CD8-positive, alpha-beta memory T cell (primary cell): ENCODE measurements around the gene DFFB. TPM values are rescaled to one million over a fixed set of nuclear protein-coding genes. Genes with fewer than 3 reads are reported as not detected.
A peak's percentile ranks its signal among the peaks of the same experiment; 100 is the strongest.

Experiments used
- CTCF ChIA-PET: fragments of 350-600 bp; sonication (Branson Sonifier 250); formaldehyde crosslinking; loops from one replicate; lab custom pipeline; 2021; ENCODE audit warnings: antibody characterized with exemption; lab: Charles Lee
- POLR2A ChIA-PET: fragments of 350-600 bp; sonication (Branson Sonifier 250); formaldehyde crosslinking; loops from one replicate; lab custom pipeline; 2021; ENCODE audit warnings: antibody characterized with exemption; lab: Charles Lee
- DNase-seq, 5 donors: peaks; one replicate each; pipeline versions ENCODE4 v3.0.0 to v3.0.0-alpha.2; 2020 to 2022; ENCODE audit warnings: mixed read lengths in 1 of 5
- H3K27ac ChIP-seq: one replicate; pipeline ENCODE4 v1.7.0; 2013; ENCODE audit warnings: low read depth, mild to moderate bottlenecking, low read length, moderate library complexity
- H3K27me3 ChIP-seq: 2 replicates; pipeline ENCODE4 v1.7.0; 2013; ENCODE audit warnings: low read length, mild to moderate bottlenecking; ENCODE audit not compliant: insufficient read depth, poor library complexity, severe bottlenecking
- H3K36me3 ChIP-seq: 2 replicates; pipeline ENCODE4 v1.7.0; 2013; ENCODE audit warnings: mild to moderate bottlenecking, low read length, moderate library complexity; ENCODE audit not compliant: insufficient read depth
- H3K4me1 ChIP-seq: 2 replicates; pipeline ENCODE4 v1.7.0; 2013; ENCODE audit warnings: mild to moderate bottlenecking, low read length, moderate library complexity; ENCODE audit not compliant: insufficient read depth
- H3K4me3 ChIP-seq: 2 replicates; pipeline ENCODE4 v1.7.0; 2013; ENCODE audit warnings: mild to moderate bottlenecking, low read length
- H3K9me3 ChIP-seq: 2 replicates; pipeline ENCODE4 v1.7.0; 2013; ENCODE audit warnings: mild to moderate bottlenecking, low read length
- H3K27ac Mint-ChIP-seq, 8 donors: one replicate each; pipeline ENCODE4 v1.8.0; 2020 to 2021; ENCODE audit warnings: mixed read lengths in 8 of 8, mild to moderate bottlenecking in 6 of 8, inconsistent platforms in 3 of 8, moderate library complexity in 3 of 8
- H3K27me3 Mint-ChIP-seq, 2 donors: one replicate each; pipeline ENCODE4 v1.8.0; 2020 to 2021; ENCODE audit warnings: mixed read lengths in 2 of 2, mild to moderate bottlenecking in 1 of 2, moderate library complexity in 1 of 2
- H3K36me3 Mint-ChIP-seq, 3 donors: one replicate each; pipeline ENCODE4 v1.8.0; 2020 to 2021; ENCODE audit warnings: mixed read lengths in 3 of 3, inconsistent platforms in 1 of 3, mild to moderate bottlenecking in 1 of 3
- H3K4me1 Mint-ChIP-seq, 3 donors: one replicate each; pipeline ENCODE4 v1.8.0; 2020 to 2021; ENCODE audit warnings: mixed read lengths in 3 of 3, inconsistent platforms in 1 of 3, mild to moderate bottlenecking in 1 of 3
- H3K4me3 Mint-ChIP-seq, 7 donors: one replicate each; pipeline ENCODE4 v1.8.0; 2020 to 2021; ENCODE audit warnings: mixed read lengths in 7 of 7, mild to moderate bottlenecking in 6 of 7, moderate library complexity in 4 of 7, inconsistent platforms in 2 of 7
- H3K9me3 Mint-ChIP-seq, 5 donors: one replicate each; pipeline ENCODE4 v1.8.0; 2020 to 2022; ENCODE audit warnings: mixed read lengths in 5 of 5, mild to moderate bottlenecking in 3 of 5, moderate library complexity in 2 of 5, inconsistent platforms in 1 of 5
- polyA plus RNA-seq: library from polyadenylated mRNA; unstranded; fragments of 300-500 nt; fragmentation: Illumina TruSeq; gene quantifications from one replicate; pipeline ENCODE4 v1.2.3, GENCODE V29; 2021
- total RNA-seq, 2 experiments: library from RNA; stranded (reverse); gene quantifications; one replicate each; pipeline ENCODE4 v1.2.3, GENCODE V29; 2021

The DFFB gene
- total and polyA plus RNA-seq, 3 experiments from 2014 or later, result 8.3 to 14.6 (median 10.9) TPM

GRCh38 chr1:3851292-3851691 lies 6.0 kb upstream of the DFFB start:
- ChIA-PET POLR2A (interaction anchor here (0.8 kb wide), 1 partner anchor 49 kb away, joined by 3 read pairs; the partner anchor contains the start of gene C1orf174), CTCF (no interaction called here)
- Mint-ChIP-seq H3K36me3 (peaks cover 3 to 58% (median 21%) of the 10 kb centered on the region in 3 donors), H3K9me3 (no peaks in the 10 kb centered on the region), H3K27me3 (no peaks in the 10 kb centered on the region), H3K27ac (no peak overlapping the region), H3K4me1 (peaks cover 12 to 31% (median 25%) of the 10 kb centered on the region in 3 donors), H3K4me3 (no peak overlapping the region)
- H3K4me1 ChIP-seq, result peaks cover 12% of the 10 kb centered on the region
- H3K27ac ChIP-seq, result no peak overlapping the region
- no peak for DNase-seq
- no peaks in the 10 kb centered on the region for H3K27me3 ChIP-seq
- H3K36me3 ChIP-seq, result peaks cover 24% of the 10 kb centered on the region
- no peak overlapping the region for H3K4me3 ChIP-seq
- H3K9me3 ChIP-seq, result no peaks in the 10 kb centered on the region

- Histone ChIP-seq H3K36me3 (peaks cover 21% of the 10 kb centered on the region), H3K9me3 (no peaks in the 10 kb centered on the region), H3K27me3 (no peaks in the 10 kb centered on the region), H3K27ac (no peak overlapping the region), H3K4me3 (no peak overlapping the region), H3K4me1 (peaks cover 13% of the 10 kb centered on the region)
- DNase-seq, result no peak
- no peaks in the 10 kb centered on the region for H3K27me3 Mint-ChIP-seq
- CTCF ChIA-PET, result no interaction called here
- H3K36me3 Mint-ChIP-seq, result peaks cover 0 to 54% (median 15%) of the 10 kb centered on the region in 3 donors
- H3K27ac Mint-ChIP-seq, result no peak overlapping the region
- peaks cover 13 to 33% (median 28%) of the 10 kb centered on the region in 3 donors for H3K4me1 Mint-ChIP-seq
- peak overlapping the region in 1 of 7 donors; percentile 5 for H3K4me3 Mint-ChIP-seq
- no peaks in the 10 kb centered on the region for H3K9me3 Mint-ChIP-seq
- POLR2A ChIA-PET, result interaction anchor here (0.8 kb wide), 1 partner anchor 48 kb away, joined by 3 read pairs; the partner anchor contains the start of gene C1orf174
Measured at GRCh38 chr1:3852091-3852490, 5.2 kb upstream of the DFFB start.

GRCh38 chr1:3852711-3853485 lies 4.4 kb upstream of the DFFB start:
- peaks cover 21% of the 10 kb centered on the region for H3K36me3 ChIP-seq
- H3K27ac ChIP-seq, result no peak overlapping the region
- no peak for DNase-seq
- H3K4me1 Mint-ChIP-seq, result peaks cover 15 to 38% (median 32%) of the 10 kb centered on the region in 3 donors
- H3K27me3 ChIP-seq, result no peaks in the 10 kb centered on the region
- POLR2A ChIA-PET, result no interaction called here
- H3K4me3 Mint-ChIP-seq, result peak overlapping the region in 1 of 7 donors; percentile 71
- H3K9me3 ChIP-seq, result no peaks in the 10 kb centered on the region
- CTCF ChIA-PET, result no interaction called here
- peak overlapping the region in 1 of 8 donors; percentile 54 for H3K27ac Mint-ChIP-seq
- peaks cover 0 to 50% (median 13%) of the 10 kb centered on the region in 3 donors for H3K36me3 Mint-ChIP-seq
- H3K4me1 ChIP-seq, result peaks cover 16% of the 10 kb centered on the region
- no peaks in the 10 kb centered on the region for H3K9me3 Mint-ChIP-seq
- H3K27me3 Mint-ChIP-seq, result no peaks in the 10 kb centered on the region
- no peak overlapping the region for H3K4me3 ChIP-seq

GRCh38 chr1:3857791-3858129 lies 484 bp downstream of the DFFB start:
- Mint-ChIP-seq H3K36me3 (peaks cover 0 to 25% (median 7%) of the 10 kb centered on the region in 3 donors), H3K9me3 (no peaks in the 10 kb centered on the region), H3K4me1 (peaks cover 30 to 58% (median 41%) of the 10 kb centered on the region in 3 donors), H3K27me3 (peaks cover 0 to 3% of the 10 kb centered on the region in 2 donors), H3K27ac (peak overlapping the region in 3 of 8 donors; percentile 36 to 92 (median 75)), H3K4me3 (peak overlapping the region; percentile 24 to 99 (median 96))
- CTCF ChIA-PET, result interaction anchor here (0.7 to 2.4 kb wide), 12 partner anchors 9 to 54 kb away, joined by 3 to 15 read pairs (median 3); partner anchors contain the start of gene C1orf174
- peaks cover 33% of the 10 kb centered on the region for H3K4me1 ChIP-seq
- DNase-seq, result no peak
- H3K36me3 ChIP-seq, result no peaks in the 10 kb centered on the region
- POLR2A ChIA-PET, result interaction anchor here (0.8 to 3.1 kb wide), 2 partner anchors 42 to 62 kb away, joined by 3 to 18 read pairs; partner anchors contain the start of genes C1orf174 and LRRC47
- H3K27me3 ChIP-seq, result no peaks in the 10 kb centered on the region
- H3K9me3 ChIP-seq, result no peaks in the 10 kb centered on the region
- H3K27ac ChIP-seq, result peak overlapping the region; percentile 57
- H3K4me3 ChIP-seq, result peak overlapping the region; percentile 69

- CTCF ChIA-PET, result interaction anchor here (1.0 to 2.4 kb wide), 8 partner anchors 8 to 53 kb away, joined by 3 to 15 read pairs (median 4); partner anchors contain the start of gene C1orf174
- Mint-ChIP-seq H3K4me3 (peak overlapping the region; percentile 80 to 99 (median 96)), H3K27me3 (peaks cover 0 to 3% of the 10 kb centered on the region in 2 donors), H3K9me3 (no peaks in the 10 kb centered on the region), H3K27ac (peak overlapping the region in 4 of 8 donors; percentile 27 to 72 (median 38)), H3K36me3 (peaks cover 0 to 28% (median 7%) of the 10 kb centered on the region in 3 donors), H3K4me1 (peaks cover 30 to 55% (median 35%) of the 10 kb centered on the region in 3 donors)
- Histone ChIP-seq H3K4me3 (peak overlapping the region; percentile 69), H3K36me3 (no peaks in the 10 kb centered on the region), H3K27ac (peak overlapping the region; percentile 57), H3K4me1 (peaks cover 33% of the 10 kb centered on the region), H3K9me3 (no peaks in the 10 kb centered on the region), H3K27me3 (no peaks in the 10 kb centered on the region)
- peak in 1 of 5 donors; percentile 2 for DNase-seq
- POLR2A ChIA-PET, result interaction anchor here (3.1 kb wide), 1 partner anchor 42 kb away, joined by 18 read pairs; the partner anchor contains the start of gene C1orf174
Measured at GRCh38 chr1:3858231-3858981, 1.1 kb downstream of the DFFB start.

GRCh38 chr1:3863231-3863935 lies 6.1 kb downstream of the DFFB start:
- peaks cover 2% of the 10 kb centered on the region for H3K36me3 ChIP-seq
- no peak for DNase-seq
- H3K9me3 ChIP-seq, result no peaks in the 10 kb centered on the region
- no peak overlapping the region for H3K4me3 ChIP-seq
- ChIA-PET POLR2A (no interaction called here), CTCF (interaction anchor here (0.6 kb wide), 1 partner anchor 99 kb away, joined by 3 read pairs; no protein-coding TSS in a partner anchor)
- H3K4me1 Mint-ChIP-seq, result peaks cover 11 to 34% (median 12%) of the 10 kb centered on the region in 3 donors
- no peak overlapping the region for H3K4me3 Mint-ChIP-seq
- H3K27me3 ChIP-seq, result no peaks in the 10 kb centered on the region
- peaks cover 0 to 3% of the 10 kb centered on the region in 2 donors for H3K27me3 Mint-ChIP-seq
- H3K9me3 Mint-ChIP-seq, result no peaks in the 10 kb centered on the region
- H3K27ac Mint-ChIP-seq, result peak overlapping the region in 1 of 8 donors; percentile 33
- H3K27ac ChIP-seq, result no peak overlapping the region
- H3K4me1 ChIP-seq, result peaks cover 13% of the 10 kb centered on the region
- H3K36me3 Mint-ChIP-seq, result peaks cover 0 to 49% (median 11%) of the 10 kb centered on the region in 3 donors

GRCh38 chr1:3864884-3865283 lies 7.6 kb downstream of the DFFB start:
- peaks cover 2 to 20% (median 6%) of the 10 kb centered on the region in 3 donors for H3K4me1 Mint-ChIP-seq
- DNase-seq, result no peak
- no peak overlapping the region for H3K4me3 Mint-ChIP-seq
- no peaks in the 10 kb centered on the region for H3K9me3 Mint-ChIP-seq
- no peaks in the 10 kb centered on the region for H3K4me1 ChIP-seq
- no peaks in the 10 kb centered on the region for H3K27me3 ChIP-seq
- CTCF ChIA-PET, result no interaction called here
- peak overlapping the region in 1 of 8 donors; percentile 31 for H3K27ac Mint-ChIP-seq
- H3K36me3 ChIP-seq, result peaks cover 14% of the 10 kb centered on the region
- no peaks in the 10 kb centered on the region for H3K9me3 ChIP-seq
- POLR2A ChIA-PET, result no interaction called here
- peaks cover 0 to 56% (median 11%) of the 10 kb centered on the region in 3 donors for H3K36me3 Mint-ChIP-seq
- peaks cover 0 to under 1% of the 10 kb centered on the region in 2 donors for H3K27me3 Mint-ChIP-seq
- no peak overlapping the region for H3K27ac ChIP-seq
- no peak overlapping the region for H3K4me3 ChIP-seq
